AG09309 (cell line): ENCODE measurements around the gene POLR1G.

Experiments used
- DNase-seq: peaks from one replicate; pipeline ENCODE4 v3.0.0-alpha.2; 2010; ENCODE audit warnings: low read depth
- H3K4me3 ChIP-seq: 2 replicates; pipeline ENCODE4 v1.5.1; 2011; ENCODE audit warnings: mild to moderate bottlenecking, low read depth, low read length, moderate library complexity; ENCODE audit not compliant: control insufficient read depth
- CTCF ChIP-seq: IDR thresholded peaks from 2 replicates; pipeline ENCODE4 v1.5.1; 2011; ENCODE audit warnings: mild to moderate bottlenecking, low read depth, low read length, inconsistent platforms; ENCODE audit not compliant: insufficient read depth, control insufficient read depth; ENCODE audit errors: missing control alignments

Gene POLR1G

GRCh38 chr19:45448425-45448756, 41.9 kb downstream of the POLR1G start:
- H3K4me3 ChIP-seq = no peak overlapping the region
- no peak for DNase-seq
- TF ChIP-seq CTCF = no peak

GRCh38 chr19:45448887-45449299, 42.4 kb downstream of the POLR1G start:
- H3K4me3 ChIP-seq = no peak overlapping the region
- TF ChIP-seq CTCF = no peak
- no peak for DNase-seq

- no peak for TF ChIP-seq CTCF
- H3K4me3 ChIP-seq = peak overlapping the region; percentile 49
- no peak for DNase-seq
Observed at GRCh38 chr19:45450012-45450333, 43.5 kb downstream of the POLR1G start.

- peak overlapping the region; percentile 63 for H3K4me3 ChIP-seq
- TF ChIP-seq CTCF = no peak
- no peak for DNase-seq
Observed at GRCh38 chr19:45451131-45451849, 44.8 kb downstream of the POLR1G start.

GRCh38 chr19:45451850-45452387, 45.5 kb downstream of the POLR1G start:
- DNase-seq = no peak
- TF ChIP-seq CTCF = no peak
- no peak overlapping the region for H3K4me3 ChIP-seq

- peak; percentile 96 for DNase-seq
- no peak for TF ChIP-seq CTCF
- H3K4me3 ChIP-seq = peak overlapping the region; percentile 30
Observed at GRCh38 chr19:45455707-45456499, 49.5 kb downstream of the POLR1G start.

GRCh38 chr19:45456500-45456815, 50.0 kb downstream of the POLR1G start:
- no peak overlapping the region for H3K4me3 ChIP-seq
- DNase-seq = no peak
- TF ChIP-seq CTCF = no peak
